ENCODE data around the gene TTL. TPM values are rescaled to one million over a fixed set of nuclear protein-coding genes. Genes with fewer than 3 reads are reported as not detected.

The TTL gene
- total RNA-seq, 1 donor from 2014 or later: 81.3 TPM

GRCh38 chr2:112542123-112542983 is 60.4 kb downstream of the TTL start, which contains the start of gene POLR1B:
Gene POLR1B (plus strand): TSS chr2:112542465. CDS start chr2:112542495, 30 bp downstream.
- H3K27me3 Mint-ChIP-seq (ENCODE audit: insufficient read depth, low read depth): peaks cover 3% of the 10 kb centered on the region
- H3K79me2 ChIP-seq (ENCODE audit: low read depth): peaks cover 47% of the 10 kb centered on the region

GRCh38 chr2:112542984-112543661 is 61.2 kb downstream of the TTL start:
- TF ChIP-seq CTCF (IDR thresholded peaks at IDR 0.05) (no peak), EZH2 (IDR thresholded peaks at IDR 0.05) (no peak), EZH2phosphoT487 (IDR thresholded peaks at IDR 0.05) (no peak)
- Mint-ChIP-seq H3K27ac (no peak overlapping the region), H3K4me1 (peaks cover 6% of the 10 kb centered on the region), H3K4me3 (no peak overlapping the region), H3K27me3 (ENCODE audit: insufficient read depth, low read depth) (peaks cover 3% of the 10 kb centered on the region), H3K9me3 (no peaks in the 10 kb centered on the region), H3K36me3 (peaks cover 8% of the 10 kb centered on the region)
- Histone ChIP-seq H3K4me2 (peak overlapping the region; percentile 95), H2AFZ (replicated peaks) (peak overlapping the region; percentile 97), H3F3A (ENCODE audit: low read depth) (no peaks in the 10 kb centered on the region), H3K4me1 (peaks cover 8% of the 10 kb centered on the region), H3K9ac (peak overlapping the region; percentile 10), H3K9me3 (ENCODE audit: low read depth) (no peaks in the 10 kb centered on the region), H4K20me1 (ENCODE audit: low read depth) (peaks cover 21% of the 10 kb centered on the region), H3K4me3 (peak overlapping the region; percentile 69), H3K27me3 (no peaks in the 10 kb centered on the region), H3K36me3 (no peaks in the 10 kb centered on the region), H3K27ac (no peak overlapping the region), H3K79me2 (ENCODE audit: low read depth) (peaks cover 47% of the 10 kb centered on the region)
- DNase-seq (ENCODE audit: low spot score): peak; percentile 48

More at GRCh38 chr2:112542123-112542983, 60.4 kb downstream of the TTL start, which contains the start of gene POLR1B:
- Histone ChIP-seq H2AFZ (replicated peaks) (peak within 1 kb of the TSS; percentile 97), H3K4me3 (peak within 1 kb of the TSS; percentile 69), H3K27ac (peak within 1 kb of the TSS; percentile 87), H3K9ac (peak within 1 kb of the TSS; percentile 68), H3F3A (ENCODE audit: low read depth) (no peaks in the 10 kb centered on the region), H3K9me3 (ENCODE audit: low read depth) (no peaks in the 10 kb centered on the region), H4K20me1 (ENCODE audit: low read depth) (peaks cover 21% of the 10 kb centered on the region), H3K27me3 (no peaks in the 10 kb centered on the region), H3K4me2 (peak within 1 kb of the TSS; percentile 95), H3K4me1 (peaks cover 8% of the 10 kb centered on the region), H3K36me3 (no peaks in the 10 kb centered on the region)
- Mint-ChIP-seq H3K9me3 (no peaks in the 10 kb centered on the region), H3K27ac (peak within 1 kb of the TSS; percentile 99), H3K4me1 (peaks cover 6% of the 10 kb centered on the region), H3K4me3 (no peak within 1 kb of the TSS), H3K36me3 (peaks cover 5% of the 10 kb centered on the region)
- DNase-seq (ENCODE audit: low spot score): peak; percentile 92
- TF ChIP-seq EZH2 (IDR thresholded peaks at IDR 0.05) (no peak), EZH2phosphoT487 (IDR thresholded peaks at IDR 0.05) (no peak), CTCF (IDR thresholded peaks at IDR 0.05) (no peak)

GRCh38 chr2:112547333-112547732 is 65.4 kb downstream of the TTL start:
- peaks cover 4% of the 10 kb centered on the region for H3K36me3 ChIP-seq
- H3K4me1 Mint-ChIP-seq: no peaks in the 10 kb centered on the region

More at GRCh38 chr2:112547333-112547732, 65.4 kb downstream of the TTL start:
- Histone ChIP-seq H3K27me3 (no peaks in the 10 kb centered on the region), H2AFZ (replicated peaks) (no peak overlapping the region), H3K4me1 (peaks cover 8% of the 10 kb centered on the region), H3K9ac (no peak overlapping the region), H3K4me3 (no peak overlapping the region), H3K79me2 (ENCODE audit: low read depth) (peaks cover 46% of the 10 kb centered on the region), H3K27ac (no peak overlapping the region), H3K9me3 (ENCODE audit: low read depth) (no peaks in the 10 kb centered on the region), H3K4me2 (no peak overlapping the region), H3F3A (ENCODE audit: low read depth) (no peaks in the 10 kb centered on the region), H4K20me1 (ENCODE audit: low read depth) (peaks cover 21% of the 10 kb centered on the region)
- DNase-seq (ENCODE audit: low spot score): no peak
- no peak for TF ChIP-seq EZH2phosphoT487 (IDR thresholded peaks at IDR 0.05)
- no peak for TF ChIP-seq EZH2 (IDR thresholded peaks at IDR 0.05)
- no peak for TF ChIP-seq CTCF (IDR thresholded peaks at IDR 0.05)
- peaks cover 25% of the 10 kb centered on the region for H3K36me3 Mint-ChIP-seq
- H3K9me3 Mint-ChIP-seq: no peaks in the 10 kb centered on the region
- no peak overlapping the region for H3K4me3 Mint-ChIP-seq
- H3K27me3 Mint-ChIP-seq (ENCODE audit: insufficient read depth, low read depth): no peaks in the 10 kb centered on the region
- H3K27ac Mint-ChIP-seq: no peak overlapping the region
